Naive B cell (primary cell): Measurements from ENCODE around the gene ZNF497. TPM values are rescaled to one million over a fixed set of nuclear protein-coding genes. Genes with fewer than 3 reads are reported as not detected.
"Not testable (repeated sequence)": the region's sequence is repeated elsewhere in the genome, so short reads cannot be mapped to it uniquely, and the experiment has no call there.

Experiments used
- ATAC-seq, 2 donors: fragments of 150-1000 bp; cut with Tn5 transposase; 2 replicates each; pipeline ENCODE4 v1.10.0; 2021; ENCODE audit warnings: low read depth in 2 of 2, mild to moderate bottlenecking in 2 of 2, moderate library complexity in 2 of 2
- DNase-seq: peaks from one replicate; pipeline ENCODE4 v3.0.0; 2022
- H3K27ac Mint-ChIP-seq, 6 donors: one replicate each; pipeline ENCODE4 v1.8.0; 2020 to 2022; ENCODE audit warnings: mild to moderate bottlenecking in 6 of 6, mixed read lengths in 6 of 6, moderate library complexity in 5 of 6, inconsistent platforms in 2 of 6
- H3K27me3 Mint-ChIP-seq, 3 donors: one replicate each; pipeline ENCODE4 v1.8.0; 2021 to 2022; ENCODE audit warnings: mixed read lengths in 3 of 3, mild to moderate bottlenecking in 1 of 3
- H3K36me3 Mint-ChIP-seq, 2 donors: one replicate each; pipeline ENCODE4 v1.8.0; 2020 to 2022; ENCODE audit warnings: mixed read lengths in 2 of 2, inconsistent platforms in 1 of 2, mild to moderate bottlenecking in 1 of 2
- H3K4me1 Mint-ChIP-seq, 3 donors: one replicate each; pipeline ENCODE4 v1.8.0; 2020 to 2022; ENCODE audit warnings: mixed read lengths in 3 of 3, inconsistent platforms in 1 of 3, mild to moderate bottlenecking in 1 of 3, moderate library complexity in 1 of 3
- H3K4me3 Mint-ChIP-seq, 8 donors: one replicate each; pipeline ENCODE4 v1.8.0; 2020 to 2022; ENCODE audit warnings: mild to moderate bottlenecking in 8 of 8, mixed read lengths in 8 of 8, moderate library complexity in 8 of 8, inconsistent platforms in 2 of 8
- H3K9me3 Mint-ChIP-seq, 7 donors: one replicate each; pipeline ENCODE4 v1.8.0; 2020 to 2022; ENCODE audit warnings: mixed read lengths in 7 of 7, mild to moderate bottlenecking in 5 of 7, inconsistent platforms in 2 of 7, moderate library complexity in 1 of 7
- polyA plus RNA-seq, 6 donors: library from polyadenylated mRNA; unstranded; fragments of 300-500 nt; fragmentation: Illumina TruSeq; gene quantifications; one replicate each; pipeline ENCODE4 v1.2.3, GENCODE V29; 2021; ENCODE audit warnings: low read depth in 6 of 6

The ZNF497 gene
- polyA plus RNA-seq, result 1 to 10 TPM in 3 of 6 donors, under 1 TPM in 3; 0.23 to 2.3 (median 1.5) TPM

DNA sequence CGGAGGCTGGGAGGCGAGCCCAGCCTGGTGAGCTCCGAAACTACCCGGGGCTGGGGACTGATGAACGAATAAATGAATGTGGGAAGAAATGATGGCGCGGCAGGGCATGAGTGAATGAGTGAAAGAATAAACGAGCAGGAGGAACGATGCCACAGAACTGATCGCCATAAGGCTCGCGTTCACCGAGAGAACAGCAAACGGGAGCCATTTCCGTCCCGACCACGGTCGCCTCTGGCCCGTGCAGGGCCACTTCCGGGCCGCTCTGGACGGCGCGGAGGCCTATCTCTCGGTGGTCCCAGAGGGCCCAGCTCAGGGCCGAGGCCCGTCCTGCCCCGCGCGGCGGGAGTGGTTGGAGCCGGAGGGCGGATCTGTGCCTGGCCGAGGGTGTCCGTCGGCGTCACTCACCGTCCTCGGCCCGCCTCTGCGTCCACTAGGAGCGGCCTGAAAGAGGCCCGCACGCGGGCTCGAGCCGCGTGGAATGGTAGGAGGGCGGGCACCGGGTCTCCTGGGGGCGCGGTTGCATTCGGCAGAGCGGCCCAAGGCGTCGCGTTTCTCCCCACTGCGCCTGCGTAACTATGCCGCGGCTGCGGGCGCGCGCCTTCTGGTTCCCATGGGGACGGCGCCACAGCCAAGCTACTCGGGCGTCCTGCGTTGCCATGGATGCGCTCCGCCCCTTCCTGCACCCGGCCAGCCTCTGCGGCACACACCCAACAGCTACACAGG lies at the start of gene ZNF497:
TSS of gene ZNF497 (minus strand) at position 480 of the 723 bp plus-strand sequence. CDS start 5,116 bp downstream, outside the sequence.
- Mint-ChIP-seq H3K27ac (peak within 1 kb of the TSS; percentile 91 to 98 (median 96)), H3K4me1 (peaks cover 15 to 35% (median 18%) of the 10 kb centered on the region in 3 donors), H3K27me3 (peaks cover 0 to 4% (median 0%) of the 10 kb centered on the region in 3 donors), H3K9me3 (no peaks in the 10 kb centered on the region), H3K36me3 (no peaks in the 10 kb centered on the region), H3K4me3 (peak within 1 kb of the TSS; percentile 91 to 97 (median 95))
- DNase-seq (peak; percentile 97), ATAC-seq (peak; percentile 82)

DNA sequence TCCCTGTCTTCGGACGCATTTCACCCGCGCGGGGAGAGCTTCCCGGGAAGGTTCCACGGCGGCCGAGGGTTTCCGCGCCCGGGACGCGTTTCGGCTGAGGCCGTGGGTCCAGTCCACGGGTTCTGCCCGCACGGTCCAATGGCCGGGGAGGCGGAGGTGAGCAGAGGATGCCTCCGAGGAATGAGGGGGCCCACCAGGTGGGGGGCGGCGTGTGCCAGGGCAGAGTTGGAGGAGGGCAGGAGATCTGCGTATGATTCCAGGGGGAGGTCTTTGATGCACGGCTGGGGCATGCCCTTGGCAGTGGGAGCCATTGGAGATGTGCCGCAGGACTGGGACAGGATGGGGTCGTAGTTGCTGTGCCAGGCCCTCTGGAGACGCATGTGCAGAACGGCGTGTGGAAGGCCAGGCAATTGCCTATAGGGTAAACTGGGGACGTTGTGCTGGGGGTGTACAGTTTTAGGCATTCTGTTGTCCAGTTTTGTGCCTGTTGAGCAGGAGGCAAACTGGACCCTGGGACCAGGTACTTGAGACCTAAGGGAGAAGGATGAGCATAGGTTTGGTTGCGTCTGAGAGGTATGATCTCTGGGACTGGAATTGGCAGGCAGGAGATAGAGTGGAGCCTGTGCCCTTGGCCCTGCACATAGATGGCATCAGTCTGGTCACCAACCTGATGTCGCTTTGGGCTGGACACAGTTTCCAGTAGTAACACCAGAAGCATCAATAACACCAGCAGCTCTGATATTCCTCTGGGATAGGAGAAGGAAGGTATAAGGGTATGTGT lies 46.6 kb upstream of the ZNF497 start:
- Mint-ChIP-seq H3K27ac (peak overlapping the region in 5 of 6 donors; percentile 29 to 96 (median 80)), H3K4me1 (peaks cover 30 to 33% (median 32%) of the 10 kb centered on the region in 3 donors)
- DNase-seq, result no peak

GRCh38 chr19:58408152-58409009 lies 45.8 kb upstream of the ZNF497 start, which contains the start of gene ZNF584:
ZNF584 (plus strand) TSS chr19:58408649; CDS start chr19:58409148, 499 bp downstream.
- peaks cover 30 to 33% (median 32%) of the 10 kb centered on the region in 3 donors for H3K4me1 Mint-ChIP-seq
- DNase-seq (peak; percentile 95), ATAC-seq (peak; percentile 91 to 92)
- no peaks in the 10 kb centered on the region for H3K27me3 Mint-ChIP-seq
- no peaks in the 10 kb centered on the region for H3K9me3 Mint-ChIP-seq
- H3K4me3 Mint-ChIP-seq, result peak within 1 kb of the TSS; percentile 92 to 98 (median 98)
- H3K36me3 Mint-ChIP-seq, result peaks cover 0 to 8% of the 10 kb centered on the region in 2 donors
- H3K27ac Mint-ChIP-seq, result peak within 1 kb of the TSS; percentile 96 to 99 (median 98)

More for the DNA sequence above, 46.6 kb upstream of the ZNF497 start:
- Mint-ChIP-seq H3K4me3 (peak overlapping the region; percentile 92 to 98 (median 98)), H3K9me3 (no peaks in the 10 kb centered on the region), H3K27me3 (no peaks in the 10 kb centered on the region), H3K36me3 (peaks cover 0 to 8% of the 10 kb centered on the region in 2 donors)
- ATAC-seq, result no peak

GRCh38 chr19:58407658-58408151 lies 45.2 kb upstream of the ZNF497 start:
- peaks cover 30 to 32% (median 31%) of the 10 kb centered on the region in 3 donors for H3K4me1 Mint-ChIP-seq
- peak overlapping the region; percentile 92 to 98 (median 98) for H3K4me3 Mint-ChIP-seq
- peaks cover 0 to 3% of the 10 kb centered on the region in 2 donors for H3K36me3 Mint-ChIP-seq
- DNase-seq (no peak), ATAC-seq (peak in 1 of 2 donors; percentile 2)
- H3K27me3 Mint-ChIP-seq, result no peaks in the 10 kb centered on the region
- H3K9me3 Mint-ChIP-seq, result no peaks in the 10 kb centered on the region
- H3K27ac Mint-ChIP-seq, result peak overlapping the region; percentile 96 to 99 (median 98)

DNA sequence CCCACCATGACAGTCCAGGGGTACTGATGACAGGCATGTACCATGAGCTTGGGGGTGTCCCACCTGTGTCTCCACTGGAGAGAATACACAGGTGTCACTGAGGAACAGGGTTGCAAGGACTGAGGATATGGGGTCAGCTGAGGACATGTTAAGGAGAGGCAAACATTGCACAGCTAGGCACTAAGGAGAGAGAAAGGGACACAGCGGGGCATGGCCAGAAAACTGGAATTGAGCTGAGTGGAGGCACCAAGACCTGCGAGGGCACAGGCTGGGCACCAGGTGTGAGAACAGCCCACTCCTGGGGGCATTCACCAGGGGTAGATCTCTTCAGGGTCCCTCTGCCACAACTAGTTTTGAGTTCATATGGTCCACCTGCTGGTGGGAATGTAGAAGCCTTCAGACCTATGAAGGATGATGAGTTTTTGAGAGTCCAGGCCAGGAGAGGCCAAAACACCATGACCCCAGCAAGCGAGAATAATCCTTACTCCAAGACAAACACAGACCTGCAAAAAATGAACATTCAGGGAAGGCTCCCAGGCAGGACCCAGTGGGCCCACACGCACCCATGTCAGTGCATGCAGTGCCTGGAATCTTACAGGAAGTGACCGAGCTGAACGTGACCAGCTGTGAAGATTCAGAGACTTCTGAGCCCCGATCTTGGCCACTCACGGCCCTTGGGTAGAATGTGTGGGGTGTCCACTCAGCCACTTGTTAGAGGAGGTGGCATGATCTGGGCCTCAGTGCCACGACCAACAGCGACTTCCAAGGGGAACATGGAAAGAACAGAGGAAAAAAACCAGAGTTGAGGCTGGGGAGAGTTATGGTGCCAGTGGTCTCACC lies 44.5 kb upstream of the ZNF497 start:
- H3K27ac Mint-ChIP-seq, result peak overlapping the region; percentile 93 to 99 (median 96)
- peaks cover 30 to 32% (median 31%) of the 10 kb centered on the region in 3 donors for H3K4me1 Mint-ChIP-seq
- DNase-seq (no peak), ATAC-seq (no peak)
- no peaks in the 10 kb centered on the region for H3K9me3 Mint-ChIP-seq
- no peaks in the 10 kb centered on the region for H3K36me3 Mint-ChIP-seq
- H3K4me3 Mint-ChIP-seq, result peak overlapping the region; percentile 92 to 98 (median 98)
- no peaks in the 10 kb centered on the region for H3K27me3 Mint-ChIP-seq

- not testable (repeated sequence) for ATAC-seq, H3K27ac Mint-ChIP-seq, DNase-seq, H3K36me3 Mint-ChIP-seq, H3K9me3 Mint-ChIP-seq
- peak overlapping the region in 1 of 8 donors; percentile 53 for H3K4me3 Mint-ChIP-seq
- H3K27me3 Mint-ChIP-seq, result peaks cover 0 to 11% (median 6%) of the 10 kb centered on the region in 3 donors
- H3K4me1 Mint-ChIP-seq, result peaks cover 29 to 38% (median 35%) of the 10 kb centered on the region in 3 donors
Measured at GRCh38 chr19:58403920-58404478, 41.4 kb upstream of the ZNF497 start.

- H3K9me3 Mint-ChIP-seq, result no peaks in the 10 kb centered on the region
- DNase-seq, result no peak
- H3K36me3 Mint-ChIP-seq, result no peaks in the 10 kb centered on the region
- H3K4me1 Mint-ChIP-seq, result peaks cover 11 to 23% (median 18%) of the 10 kb centered on the region in 3 donors
- H3K27ac Mint-ChIP-seq, result peak overlapping the region in 4 of 6 donors; percentile 90 to 99 (median 98)
- peaks cover 6 to 26% (median 14%) of the 10 kb centered on the region in 3 donors for H3K27me3 Mint-ChIP-seq
- peak overlapping the region in 7 of 8 donors; percentile 9 to 95 (median 90) for H3K4me3 Mint-ChIP-seq
- no peak for ATAC-seq
Measured at GRCh38 chr19:58401840-58402421, 39.4 kb upstream of the ZNF497 start.

DNA sequence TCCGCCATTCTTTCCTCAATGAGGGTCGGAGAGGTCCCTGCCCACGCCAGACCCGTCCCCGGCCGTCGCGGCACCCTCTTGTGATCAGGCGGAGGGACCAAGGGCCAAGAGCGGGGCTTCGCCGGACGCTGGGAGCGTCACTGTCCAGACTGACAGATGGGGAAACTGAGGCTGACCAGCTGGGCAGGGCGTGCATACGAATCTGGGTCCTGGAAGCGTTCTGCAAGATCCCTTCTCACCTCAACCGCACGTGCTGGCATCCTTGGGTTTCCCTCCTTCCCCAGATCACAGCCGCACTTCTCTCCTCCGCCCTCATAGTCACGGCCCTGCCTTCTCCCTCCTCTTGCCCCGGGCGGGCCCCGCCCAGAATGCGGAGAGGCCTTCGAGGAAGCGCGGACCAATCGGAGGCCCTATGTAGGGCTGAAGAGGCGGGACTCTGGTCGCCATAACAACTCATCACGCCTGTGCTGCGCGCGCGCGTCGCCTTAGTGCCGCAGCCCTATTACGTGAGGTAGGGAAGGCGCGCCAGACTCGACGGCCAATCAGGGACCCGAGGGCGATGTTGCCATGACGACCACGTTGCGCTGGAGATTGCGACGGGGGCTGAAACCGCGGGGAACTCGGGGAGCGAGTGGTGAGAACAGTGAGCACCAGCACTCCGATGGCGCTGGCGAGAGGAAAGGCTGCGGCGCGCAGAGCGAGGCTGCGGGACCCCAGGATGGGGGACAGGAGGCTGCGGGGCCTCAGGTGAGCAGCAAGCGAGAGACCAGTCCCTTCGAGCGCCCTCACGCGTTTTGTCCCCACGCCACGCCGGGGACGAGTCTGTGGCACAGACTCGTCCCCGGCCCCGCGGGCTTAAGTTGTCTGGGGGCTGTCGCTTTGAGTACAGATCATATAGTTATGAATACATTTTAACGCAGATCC lies 38.6 kb upstream of the ZNF497 start:
- Mint-ChIP-seq H3K9me3 (no peaks in the 10 kb centered on the region), H3K4me3 (peak overlapping the region; percentile 79 to 95 (median 94)), H3K27me3 (peaks cover 6 to 28% (median 15%) of the 10 kb centered on the region in 3 donors), H3K27ac (peak overlapping the region; percentile 90 to 99 (median 98)), H3K4me1 (peaks cover 7 to 16% (median 13%) of the 10 kb centered on the region in 3 donors), H3K36me3 (no peaks in the 10 kb centered on the region)
- ATAC-seq, result peak; percentile 94 to 96
- peak; percentile 99 for DNase-seq

DNA sequence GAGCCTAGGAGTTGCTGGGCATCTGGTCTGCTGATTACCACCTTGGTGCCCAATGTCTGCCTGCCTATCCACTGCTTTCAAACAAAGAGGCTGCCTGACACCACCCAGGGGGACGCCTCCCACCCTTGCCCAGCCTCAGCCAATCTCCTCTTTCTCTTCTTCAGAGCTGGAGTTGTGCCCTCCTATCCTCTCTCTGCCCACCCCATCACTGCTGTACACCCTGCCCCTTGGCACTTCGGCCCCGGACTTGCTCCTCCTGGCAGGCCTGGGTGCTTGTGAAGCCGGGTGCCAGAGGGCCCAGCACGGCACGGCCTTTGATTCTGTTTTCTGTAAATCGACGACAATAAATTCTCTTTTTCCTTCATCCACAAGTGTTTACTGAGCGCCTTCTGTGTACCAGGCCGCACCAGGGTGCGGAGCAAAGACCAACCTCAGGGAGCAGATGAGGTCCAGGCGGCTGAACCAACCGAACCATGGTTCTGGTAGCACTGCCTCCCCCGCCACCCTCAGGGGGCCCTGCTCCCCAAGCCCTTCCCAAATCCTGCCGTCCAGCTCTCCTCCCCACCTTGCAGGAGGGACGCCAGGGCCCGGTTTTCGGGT lies 37.9 kb upstream of the ZNF497 start:
- DNase-seq, result no peak
- H3K36me3 Mint-ChIP-seq, result no peaks in the 10 kb centered on the region
- H3K4me3 Mint-ChIP-seq, result peak overlapping the region; percentile 41 to 95 (median 90)
- H3K27me3 Mint-ChIP-seq, result peaks cover 6 to 34% (median 22%) of the 10 kb centered on the region in 3 donors
- ATAC-seq, result no peak
- no peaks in the 10 kb centered on the region for H3K9me3 Mint-ChIP-seq
- peak overlapping the region in 5 of 6 donors; percentile 33 to 99 (median 90) for H3K27ac Mint-ChIP-seq
- H3K4me1 Mint-ChIP-seq, result peaks cover 13 to 19% (median 16%) of the 10 kb centered on the region in 3 donors

GRCh38 chr19:58399903-58400302 lies 37.4 kb upstream of the ZNF497 start:
- Mint-ChIP-seq H3K4me3 (peak overlapping the region in 7 of 8 donors; percentile 42 to 93 (median 62)), H3K36me3 (peaks cover under 1 to 2% of the 10 kb centered on the region in 2 donors), H3K27ac (no peak overlapping the region), H3K4me1 (peaks cover 13 to 19% (median 16%) of the 10 kb centered on the region in 3 donors), H3K9me3 (no peaks in the 10 kb centered on the region), H3K27me3 (peaks cover 6 to 34% (median 23%) of the 10 kb centered on the region in 3 donors)
- no peak for ATAC-seq
- DNase-seq, result no peak
